ENCODE data around the gene RASSF8.

- TF ChIP-seq, protein P1, sequence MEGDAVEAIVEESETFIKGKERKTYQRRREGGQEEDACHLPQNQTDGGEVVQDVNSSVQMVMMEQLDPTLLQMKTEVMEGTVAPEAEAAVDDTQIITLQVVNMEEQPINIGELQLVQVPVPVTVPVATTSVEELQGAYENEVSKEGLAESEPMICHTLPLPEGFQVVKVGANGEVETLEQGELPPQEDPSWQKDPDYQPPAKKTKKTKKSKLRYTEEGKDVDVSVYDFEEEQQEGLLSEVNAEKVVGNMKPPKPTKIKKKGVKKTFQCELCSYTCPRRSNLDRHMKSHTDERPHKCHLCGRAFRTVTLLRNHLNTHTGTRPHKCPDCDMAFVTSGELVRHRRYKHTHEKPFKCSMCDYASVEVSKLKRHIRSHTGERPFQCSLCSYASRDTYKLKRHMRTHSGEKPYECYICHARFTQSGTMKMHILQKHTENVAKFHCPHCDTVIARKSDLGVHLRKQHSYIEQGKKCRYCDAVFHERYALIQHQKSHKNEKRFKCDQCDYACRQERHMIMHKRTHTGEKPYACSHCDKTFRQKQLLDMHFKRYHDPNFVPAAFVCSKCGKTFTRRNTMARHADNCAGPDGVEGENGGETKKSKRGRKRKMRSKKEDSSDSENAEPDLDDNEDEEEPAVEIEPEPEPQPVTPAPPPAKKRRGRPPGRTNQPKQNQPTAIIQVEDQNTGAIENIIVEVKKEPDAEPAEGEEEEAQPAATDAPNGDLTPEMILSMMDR (IDR thresholded peaks at IDR 0.05; ENCODE audit: insufficient read depth, low read depth, low read length) = no peak
- no peak for TF ChIP-seq EZH2 (IDR thresholded peaks at IDR 0.05; ENCODE audit: insufficient read depth, low read length)
These were observed 21.4 kb upstream of the RASSF8 start for GRCh38 chr12:25937096-25937495.
